Astrocyte of the spinal cord (primary cell): Measurements from ENCODE around the gene GALNT2.
A peak's percentile ranks its signal among the peaks of the same experiment; 100 is the strongest.

ENCODE experiments used
- DNase-seq: peaks from one replicate; pipeline ENCODE4 v3.0.0; 2011; ENCODE audit warnings: low read depth, low spot score
- H3K4me3 ChIP-seq: 2 replicates; pipeline ENCODE4 v1.5.1; 2011; ENCODE audit warnings: low read depth, mild to moderate bottlenecking, low read length, moderate library complexity
- CTCF ChIP-seq: IDR thresholded peaks from 2 replicates; pipeline ENCODE4 v1.5.1; 2012; ENCODE audit warnings: low read depth, mild to moderate bottlenecking, low read length, inconsistent platforms
- in situ Hi-C: cut with HindIII; loops from 2 replicates; pipeline ENCODE4 v1.10.0; 2017; ENCODE audit warnings: low sequenced_read_pairs

The GALNT2 gene

GRCh38 chr1:230210981-230211336 lies 143.9 kb downstream of the GALNT2 start:
- DNase-seq = no peak
- TF ChIP-seq CTCF = no peak
- in situ Hi-C loops = no loop called here
- H3K4me3 ChIP-seq = no peak overlapping the region

- TF ChIP-seq CTCF = no peak
- DNase-seq = no peak
- no peak overlapping the region for H3K4me3 ChIP-seq
- in situ Hi-C loops = no loop called here
Observed at GRCh38 chr1:230211436-230212145, 144.6 kb downstream of the GALNT2 start.

GRCh38 chr1:230212405-230212936 lies 145.4 kb downstream of the GALNT2 start:
- in situ Hi-C loops = no loop called here
- H3K4me3 ChIP-seq = no peak overlapping the region
- no peak for DNase-seq
- no peak for TF ChIP-seq CTCF

- DNase-seq = peak; percentile 77
- in situ Hi-C loops = no loop called here
- peak; percentile 69 for TF ChIP-seq CTCF
- H3K4me3 ChIP-seq = no peak overlapping the region
Observed at GRCh38 chr1:230215031-230215430, 148.0 kb downstream of the GALNT2 start.

GRCh38 chr1:230215529-230215928 lies 148.5 kb downstream of the GALNT2 start:
- no peak for TF ChIP-seq CTCF
- H3K4me3 ChIP-seq = no peak overlapping the region
- DNase-seq = no peak
- in situ Hi-C loops = no loop called here

GRCh38 chr1:230216896-230217295 lies 149.9 kb downstream of the GALNT2 start:
- in situ Hi-C loops = no loop called here
- no peak overlapping the region for H3K4me3 ChIP-seq
- no peak for TF ChIP-seq CTCF
- no peak for DNase-seq

- TF ChIP-seq CTCF = no peak
- in situ Hi-C loops = no loop called here
- H3K4me3 ChIP-seq = no peak overlapping the region
- no peak for DNase-seq
Observed at GRCh38 chr1:230218667-230219066, 151.6 kb downstream of the GALNT2 start.
